Measurements from ENCODE around the gene HOXB13.

HOXB13 gene

GRCh38 chr17:48704361-48705248, 23.9 kb downstream of the HOXB13 start:
- no peak for DNase-seq (ENCODE audit: low read depth)

GRCh38 chr17:48701864-48702532, 26.6 kb downstream of the HOXB13 start:
- no peak for DNase-seq (ENCODE audit: low read depth)

- DNase-seq (ENCODE audit: low read depth) = no peak
These were observed 35.4 kb downstream of the HOXB13 start for GRCh38 chr17:48693178-48693577.

GRCh38 chr17:48692049-48692448, 36.5 kb downstream of the HOXB13 start:
- no peak for DNase-seq (ENCODE audit: low read depth)

GRCh38 chr17:48690655-48691054, 37.9 kb downstream of the HOXB13 start:
- no peak for DNase-seq (ENCODE audit: low read depth)

GRCh38 chr17:48681609-48682008, 46.9 kb downstream of the HOXB13 start:
- DNase-seq (ENCODE audit: low read depth) = no peak

- no peak for DNase-seq (ENCODE audit: low read depth)
These were observed 49.0 kb downstream of the HOXB13 start for GRCh38 chr17:48679385-48680096.

GRCh38 chr17:48678141-48678971, 50.2 kb downstream of the HOXB13 start:
- DNase-seq (ENCODE audit: low read depth) = peak; percentile 48

- no peak for DNase-seq (ENCODE audit: low read depth)
These were observed 51.5 kb downstream of the HOXB13 start for GRCh38 chr17:48676963-48677558.
